IMR-90 (cell line): ENCODE measurements around the gene ACLY. TPM values are rescaled to one million over a fixed set of nuclear protein-coding genes. Genes with fewer than 3 reads are reported as not detected.

ENCODE experiments used
- ATAC-seq: fragments of 200-7000 bp; cut with Tn5 transposase; 2 replicates; pipeline ENCODE4 v1.9.1; 2020; ENCODE audit warnings: low read depth, mild to moderate bottlenecking, moderate library complexity
- BruUV-seq: library from RNA; stranded (reverse); fragments of 400-500 nt; replicated peaks from 2 replicates; lab custom pipeline; 2021; lab: Mats Ljungman, UMichigan
- CTCF ChIA-PET: fragments of 300-600 bp; formaldehyde crosslinking; extraction: SDS; loops from one replicate; lab custom pipeline; 2021; ENCODE audit warnings: antibody characterized with exemption; lab: Yijun Ruan, JAX
- POLR2A ChIA-PET: fragments of 300-600 bp; sonication (Branson Sonifier 250); formaldehyde crosslinking; loops from one replicate; lab custom pipeline; 2022; ENCODE audit warnings: antibody characterized with exemption; ENCODE audit not compliant: unreplicated experiment; lab: Charles Lee
- DNase-seq: peaks from one replicate; pipeline ENCODE4 v3.0.0; 2013
- H2AFZ ChIP-seq: replicated peaks from 2 replicates; pipeline ENCODE3; 2013; ENCODE audit warnings: low read length, mild to moderate bottlenecking; ENCODE audit not compliant: poor library complexity
- H2AK5ac ChIP-seq: 2 replicates; pipeline ENCODE4 v1.6.1; 2013; ENCODE audit warnings: low read depth, low read length, inconsistent platforms
- H2AK9ac ChIP-seq: replicated peaks from 2 replicates; pipeline ENCODE3; 2013; ENCODE audit warnings: mild to moderate bottlenecking, low read depth, low read length, moderate library complexity; ENCODE audit not compliant: poor library complexity
- H2BK120ac ChIP-seq: 2 replicates; pipeline ENCODE4 v1.6.1; 2013; ENCODE audit warnings: low read depth, low read length, inconsistent platforms
- H2BK15ac ChIP-seq: 3 replicates; pipeline ENCODE4 v1.6.1; 2013; ENCODE audit warnings: low read depth, low read length, inconsistent platforms
- H2BK20ac ChIP-seq: 2 replicates; pipeline ENCODE4 v1.6.1; 2013; ENCODE audit warnings: low read depth, mild to moderate bottlenecking, inconsistent platforms, low read length, moderate library complexity
- H2BK5ac ChIP-seq: 2 replicates; pipeline ENCODE4 v1.6.1; 2013; ENCODE audit warnings: mild to moderate bottlenecking, low read depth, low read length, inconsistent platforms; ENCODE audit not compliant: poor library complexity, severe bottlenecking
- H3K14ac ChIP-seq: replicated peaks from 2 replicates; pipeline ENCODE4 v1.6.1; 2013; ENCODE audit warnings: low read depth, low read length, inconsistent platforms
- H3K18ac ChIP-seq: 2 replicates; pipeline ENCODE4 v1.6.1; 2013; ENCODE audit warnings: low read depth, low read length, control low read depth
- H3K23ac ChIP-seq: 2 replicates; pipeline ENCODE4 v1.6.1; 2013; ENCODE audit warnings: low read depth, low read length, inconsistent platforms
- H3K27ac ChIP-seq: 2 replicates; pipeline ENCODE4 v1.5.1; 2013; ENCODE audit warnings: mild to moderate bottlenecking, control low read depth, low read length; ENCODE audit not compliant: insufficient read depth
- H3K27me3 ChIP-seq: 2 replicates; pipeline ENCODE4 v1.6.1; 2013; ENCODE audit warnings: low read length; ENCODE audit not compliant: control insufficient read depth, insufficient read depth
- H3K36me3 ChIP-seq: 2 replicates; pipeline ENCODE4 v1.6.1; 2013; ENCODE audit warnings: low read length, mixed read lengths; ENCODE audit not compliant: control insufficient read depth, insufficient read depth
- H3K4ac ChIP-seq: 2 replicates; pipeline ENCODE4 v1.6.1; 2013; ENCODE audit warnings: low read depth, low read length, inconsistent platforms
- H3K4me1 ChIP-seq: 2 replicates; pipeline ENCODE4 v1.6.1; 2013; ENCODE audit warnings: low read length, mixed read lengths; ENCODE audit not compliant: control insufficient read depth, insufficient read depth
- H3K4me2 ChIP-seq: 2 replicates; pipeline ENCODE4 v1.6.1; 2013; ENCODE audit warnings: low read depth, mild to moderate bottlenecking, control low read depth, low read length, moderate library complexity
- H3K4me3 ChIP-seq: 2 replicates; pipeline ENCODE4 v1.5.1; 2013; ENCODE audit warnings: low read depth, mild to moderate bottlenecking, control low read depth, low read length, moderate library complexity; ENCODE audit not compliant: insufficient read depth
- H3K56ac ChIP-seq: 2 replicates; pipeline ENCODE4 v1.6.1; 2013; ENCODE audit warnings: low read length, inconsistent platforms; ENCODE audit not compliant: insufficient read depth; ENCODE audit errors: extremely low read depth
- H3K79me1 ChIP-seq, 2 experiments: 2 replicates each; pipeline ENCODE4 v1.6.1; 2013; ENCODE audit warnings: low read length in 2 of 2, inconsistent platforms in 1 of 2, low read depth in 1 of 2
- H3K9ac ChIP-seq: 2 replicates; pipeline ENCODE4 v1.6.1; 2013; ENCODE audit warnings: low read depth, low read length, control low read depth
- H3K9me1 ChIP-seq: 2 replicates; pipeline ENCODE4 v1.6.1; 2013; ENCODE audit warnings: low read length, inconsistent platforms; ENCODE audit not compliant: insufficient read depth
- H3K9me3 ChIP-seq: 2 replicates; pipeline ENCODE4 v1.6.1; 2013; ENCODE audit warnings: low read length; ENCODE audit not compliant: control insufficient read depth, insufficient read depth
- H4K20me1 ChIP-seq: 2 replicates; pipeline ENCODE4 v1.6.1; 2013; ENCODE audit warnings: low read length, inconsistent platforms; ENCODE audit not compliant: insufficient read depth
- H4K5ac ChIP-seq: 2 replicates; pipeline ENCODE4 v1.6.1; 2013; ENCODE audit warnings: mild to moderate bottlenecking, low read depth, low read length, control low read depth
- H4K8ac ChIP-seq, 2 experiments: 2 replicates each; pipeline ENCODE4 v1.6.1; 2013; ENCODE audit warnings: low read depth in 2 of 2, low read length in 2 of 2, control low read depth in 1 of 2, inconsistent platforms in 1 of 2
- H4K91ac ChIP-seq: 2 replicates; pipeline ENCODE4 v1.6.1; 2013; ENCODE audit warnings: low read depth, low read length, inconsistent platforms; ENCODE audit not compliant: insufficient read depth
- MAZ ChIP-seq: IDR thresholded peaks from 2 replicates; pipeline ENCODE4 v1.6.1; 2012; ENCODE audit warnings: low read depth, mild to moderate bottlenecking, low read length, improper control_type of control experiment, moderate library complexity, borderline replicate concordance
- MXI1 ChIP-seq: IDR thresholded peaks from 2 replicates; pipeline ENCODE4 v1.6.1; 2012; ENCODE audit warnings: low read depth, mild to moderate bottlenecking, low read length, moderate library complexity, borderline replicate concordance
- POLR2A ChIP-seq: IDR thresholded peaks from 2 replicates; pipeline ENCODE4 v1.6.1; 2012; ENCODE audit warnings: mild to moderate bottlenecking, low read depth, low read length
- RAD21 ChIP-seq: IDR thresholded peaks from 2 replicates; pipeline ENCODE4 v1.6.1; 2012; ENCODE audit warnings: low read length, improper control_type of control experiment
- WGBS, 2 experiments: methylation state at CpG; one replicate each; pipeline versions ENCODE4 v1.1.5 to v1.1.7; 2013; ENCODE audit warnings: missing lambda C conversion rate in 2 of 2; ENCODE audit not compliant: insufficient read length in 1 of 2; ENCODE audit errors: extremely low coverage in 2 of 2; 5-methylcytosine and 5-hydroxymethylcytosine counted together
- dilution Hi-C: fragments of 300-500 bp; cut with HindIII; formaldehyde crosslinking; loops from one replicate; pipeline ENCODE4 v1.14.3; 2018; ENCODE audit warnings: low sequenced_read_pairs; ENCODE audit not compliant: unreplicated experiment
- in situ Hi-C: fragments of 300-500 bp; cut with MboI; formaldehyde crosslinking; loops from 3 replicates; pipeline ENCODE4 v1.14.3; 2019; ENCODE audit warnings: low sequenced_read_pairs, inconsistent platforms, mixed read lengths
- intact Hi-C: fragments of 100-400 bp; cut with micrococcal nuclease; formaldehyde crosslinking; loops from 2 replicates; pipeline ENCODE4 v1.10.0; 2022
- polyA plus RNA-seq, 3 experiments: library from polyadenylated mRNA; depleted of rRNA; stranded (reverse); fragments of >200 nt; gene quantifications; 2 replicates each; pipeline ENCODE4 v1.2.3, GENCODE V29; 2012; ENCODE audit warnings: low replicate concordance in 1 of 3
- total RNA-seq: library from RNA; depleted of rRNA; stranded (reverse); fragments of >200 nt; gene quantifications from 2 replicates; pipeline ENCODE4 v1.2.3, GENCODE V29; 2012
- TF ChIP-seq, protein P1 (sequence below): fragments of 150-350 bp; IDR thresholded peaks from 2 replicates; pipeline ENCODE4 v1.6.1; 2016; ENCODE audit warnings: low read depth, mild to moderate bottlenecking, low read length, moderate library complexity, borderline replicate concordance
- TF ChIP-seq, protein P2 (sequence below): fragments of 150-350 bp; IDR thresholded peaks from 2 replicates; pipeline ENCODE4 v1.6.1; 2017; ENCODE audit warnings: mild to moderate bottlenecking, antibody characterized with exemption, low read length, low read depth

The ACLY gene
- total and polyA plus RNA-seq, 2 of the 4 experiments (the other 2 are of a cell fraction): 167 to 230 TPM

DNA sequence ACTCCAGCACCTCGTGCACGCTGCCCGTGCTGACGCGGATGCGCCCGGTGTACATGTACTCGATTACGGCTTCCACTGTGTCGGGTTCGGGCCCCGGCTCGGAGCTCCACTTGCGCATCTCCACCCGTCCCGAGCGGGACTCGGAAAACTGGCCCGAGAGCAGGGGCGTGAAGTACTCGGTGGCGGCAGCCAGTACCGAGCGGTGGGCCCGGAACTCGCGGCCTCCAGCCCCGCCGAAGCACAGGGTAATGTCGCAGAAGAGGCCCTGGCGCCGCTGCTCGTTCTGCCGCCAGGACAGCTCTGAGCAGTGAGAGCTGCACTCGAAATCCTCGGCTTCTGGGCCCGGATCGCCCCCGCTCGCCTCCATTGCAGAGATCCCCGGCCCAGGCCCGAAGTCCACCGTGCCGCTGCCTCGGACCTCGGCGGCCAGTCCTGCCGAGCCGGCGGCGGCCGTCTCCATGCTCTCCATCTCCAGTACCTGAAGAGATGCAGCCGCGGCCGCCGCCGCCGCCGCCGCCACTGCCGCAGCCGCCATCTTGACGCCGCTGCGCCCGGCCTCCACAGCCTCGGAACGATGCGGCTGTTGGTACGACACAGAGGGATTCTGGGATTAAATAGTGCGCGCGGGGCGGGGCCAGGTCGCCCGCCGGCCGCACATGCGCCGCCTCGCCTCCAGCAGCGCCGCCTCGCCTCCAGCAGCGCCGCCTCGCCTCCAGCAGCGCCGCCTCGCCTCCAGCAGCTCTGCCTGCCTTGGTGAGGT is 53.7 kb downstream of the ACLY start, which contains the start of gene KLHL11:
Gene KLHL11 (minus strand): TSS at position 588 of the 760 bp plus-strand sequence. CDS start 53 bp downstream, at position 535.
- peak; percentile 63; the same call in 1 of the 2 replicates for TF ChIP-seq MAZ
- peak; percentile 79; the same call in 1 of the 2 replicates for TF ChIP-seq MXI1
- TF ChIP-seq, protein P1, sequence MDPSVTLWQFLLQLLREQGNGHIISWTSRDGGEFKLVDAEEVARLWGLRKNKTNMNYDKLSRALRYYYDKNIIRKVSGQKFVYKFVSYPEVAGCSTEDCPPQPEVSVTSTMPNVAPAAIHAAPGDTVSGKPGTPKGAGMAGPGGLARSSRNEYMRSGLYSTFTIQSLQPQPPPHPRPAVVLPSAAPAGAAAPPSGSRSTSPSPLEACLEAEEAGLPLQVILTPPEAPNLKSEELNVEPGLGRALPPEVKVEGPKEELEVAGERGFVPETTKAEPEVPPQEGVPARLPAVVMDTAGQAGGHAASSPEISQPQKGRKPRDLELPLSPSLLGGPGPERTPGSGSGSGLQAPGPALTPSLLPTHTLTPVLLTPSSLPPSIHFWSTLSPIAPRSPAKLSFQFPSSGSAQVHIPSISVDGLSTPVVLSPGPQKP: no peak
- TF ChIP-seq RAD21: peak; percentile 10; the same call in 1 of the 2 replicates
- TF ChIP-seq, protein P2, sequence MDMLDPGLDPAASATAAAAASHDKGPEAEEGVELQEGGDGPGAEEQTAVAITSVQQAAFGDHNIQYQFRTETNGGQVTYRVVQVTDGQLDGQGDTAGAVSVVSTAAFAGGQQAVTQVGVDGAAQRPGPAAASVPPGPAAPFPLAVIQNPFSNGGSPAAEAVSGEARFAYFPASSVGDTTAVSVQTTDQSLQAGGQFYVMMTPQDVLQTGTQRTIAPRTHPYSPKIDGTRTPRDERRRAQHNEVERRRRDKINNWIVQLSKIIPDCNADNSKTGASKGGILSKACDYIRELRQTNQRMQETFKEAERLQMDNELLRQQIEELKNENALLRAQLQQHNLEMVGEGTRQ: no peak; the same call in 1 of the 2 replicates
- TF ChIP-seq POLR2A: peak; percentile 79
- DNase-seq: peak; percentile 85
- intact Hi-C loops: loop anchor here (2.0 to 5.0 kb wide), 2 partner anchors 52 to 128 kb away; partner anchors contain the start of gene FKBP10
- Histone ChIP-seq H3K4me1 (peaks cover 11% of the 10 kb centered on the region), H2BK20ac (no peak within 1 kb of the TSS), H3K4me2 (peak within 1 kb of the TSS; percentile 100), H2BK120ac (no peak within 1 kb of the TSS), H3K27ac (peak within 1 kb of the TSS; percentile 72), H3K4ac (peak within 1 kb of the TSS; percentile 75), H2AK5ac (peak within 1 kb of the TSS; percentile 52), H4K20me1 (peaks cover 41% of the 10 kb centered on the region), H4K5ac (peak within 1 kb of the TSS; percentile 57), H2BK15ac (no peak within 1 kb of the TSS), H3K27me3 (no peaks in the 10 kb centered on the region), H4K91ac (peak within 1 kb of the TSS; percentile 55), H3K4me3 (peak within 1 kb of the TSS; percentile 83), H3K14ac (peak within 1 kb of the TSS; percentile 90), H3K9ac (peak within 1 kb of the TSS; percentile 86), H3K18ac (no peak within 1 kb of the TSS), H3K9me1 (peaks cover 7% of the 10 kb centered on the region; the same call in 1 of the 2 replicates), H3K56ac (peak within 1 kb of the TSS; percentile 46; the same call in 1 of the 2 replicates), H4K8ac (peak within 1 kb of the TSS; percentile 46 to 88; a peak in 3 of 4 replicates), H3K36me3 (peaks cover 19% of the 10 kb centered on the region), H3K23ac (peak within 1 kb of the TSS; percentile 62), H2BK5ac (peak within 1 kb of the TSS; percentile 86), H3K79me1 (peaks cover 25 to 46% of the 10 kb centered on the region in 2 experiments), H2AFZ (peak within 1 kb of the TSS; percentile 91), H3K9me3 (no peaks in the 10 kb centered on the region), H2AK9ac (peak within 1 kb of the TSS; percentile 90)
- ChIA-PET CTCF (interaction anchor here (0.6 kb wide), 1 partner anchor 36 kb away, joined by 5 read pairs; no protein-coding TSS in a partner anchor), POLR2A (interaction anchor here (0.6 kb wide), 2 partner anchors 705 to 1592 kb away, joined by 3 to 4 read pairs; no protein-coding TSS in a partner anchor)
- dilution Hi-C loops: no loop called here
- 0% methylated on average over 62 of the region's 90 CpGs; no CpG with 5 or more reads in 1 of the 2 experiments for WGBS, 2 experiments
- peak; percentile 95 for ATAC-seq
- in situ Hi-C loops: no loop called here
- BruUV-seq: no TSS peak
